ENCODE results near the gene MUC20.
"Not testable (repeated sequence)": the region's sequence is repeated elsewhere in the genome, so short reads cannot be mapped to it uniquely, and the experiment has no call there.

Gene MUC20

DNA sequence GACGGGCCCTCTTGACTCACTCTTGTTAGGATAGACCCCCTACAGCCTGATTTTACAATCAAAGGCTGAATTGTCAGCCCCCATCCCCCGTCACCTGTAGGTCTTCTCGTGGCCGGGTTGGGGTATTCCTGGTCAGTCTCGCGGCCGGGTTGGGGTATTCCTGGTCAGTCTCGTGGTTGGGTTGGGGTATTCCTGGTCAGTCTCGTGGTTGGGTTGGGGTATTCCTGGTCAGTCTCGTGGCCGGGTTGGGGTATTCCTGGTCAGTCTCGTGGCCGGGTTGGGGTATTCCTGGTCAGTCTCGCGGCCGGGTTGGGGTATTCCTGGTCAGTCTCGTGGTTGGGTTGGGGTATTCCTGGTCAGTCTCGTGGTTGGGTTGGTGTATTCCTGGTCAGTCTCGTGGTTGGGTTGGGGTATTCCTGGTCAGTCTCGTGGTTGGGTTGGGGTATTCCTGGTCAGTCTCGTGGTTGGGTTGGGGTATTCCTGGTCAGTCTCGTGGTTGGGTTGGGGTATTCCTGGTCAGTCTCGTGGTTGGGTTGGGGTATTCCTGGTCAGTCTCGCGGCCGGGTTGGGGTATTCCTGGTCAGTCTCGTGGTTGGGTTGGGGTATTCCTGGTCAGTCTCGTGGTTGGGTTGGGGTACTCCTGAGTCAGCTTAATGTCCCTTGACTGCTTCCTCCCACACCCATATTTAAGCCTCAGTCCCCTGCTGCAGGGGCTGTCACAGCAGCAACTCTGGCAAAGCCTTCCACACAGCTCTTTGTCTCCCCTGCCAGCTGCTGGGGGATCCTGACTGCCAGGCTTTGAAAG, 50.3 kb downstream of the MUC20 start:
- peak; percentile 26 for DNase-seq

DNA sequence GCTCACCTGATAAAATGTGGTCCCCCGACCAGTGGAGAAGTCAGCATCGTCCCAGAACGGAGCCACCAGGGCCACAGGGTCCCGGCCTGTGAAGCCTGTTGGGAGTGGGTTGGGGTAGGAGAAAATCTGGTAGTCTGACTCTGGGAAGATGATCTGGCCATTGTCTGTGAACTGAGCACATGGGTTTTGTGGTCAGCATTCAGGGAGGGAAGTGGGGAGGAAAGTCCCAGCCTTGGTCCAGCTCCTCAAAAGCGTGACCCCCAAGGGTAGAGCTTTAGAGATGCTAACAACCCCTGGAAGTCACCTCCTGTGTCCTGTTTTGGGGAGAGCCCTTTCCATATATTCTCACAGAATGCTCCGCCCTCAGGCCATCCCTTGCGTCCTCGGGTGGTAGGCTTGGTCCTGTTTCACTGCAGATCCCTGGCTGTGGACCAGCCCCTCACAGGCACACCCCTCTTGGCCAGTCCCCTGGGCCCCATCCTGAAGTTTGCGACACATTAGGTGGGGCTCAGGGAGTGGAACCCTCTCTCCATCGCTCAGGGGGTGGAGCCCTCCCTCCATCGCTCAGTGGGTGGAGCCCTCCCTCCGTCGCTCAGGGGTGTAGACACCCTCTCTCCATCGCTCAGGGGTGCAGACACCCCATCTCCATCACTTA, 51.0 kb downstream of the MUC20 start:
- peak; percentile 9 for DNase-seq

DNA sequence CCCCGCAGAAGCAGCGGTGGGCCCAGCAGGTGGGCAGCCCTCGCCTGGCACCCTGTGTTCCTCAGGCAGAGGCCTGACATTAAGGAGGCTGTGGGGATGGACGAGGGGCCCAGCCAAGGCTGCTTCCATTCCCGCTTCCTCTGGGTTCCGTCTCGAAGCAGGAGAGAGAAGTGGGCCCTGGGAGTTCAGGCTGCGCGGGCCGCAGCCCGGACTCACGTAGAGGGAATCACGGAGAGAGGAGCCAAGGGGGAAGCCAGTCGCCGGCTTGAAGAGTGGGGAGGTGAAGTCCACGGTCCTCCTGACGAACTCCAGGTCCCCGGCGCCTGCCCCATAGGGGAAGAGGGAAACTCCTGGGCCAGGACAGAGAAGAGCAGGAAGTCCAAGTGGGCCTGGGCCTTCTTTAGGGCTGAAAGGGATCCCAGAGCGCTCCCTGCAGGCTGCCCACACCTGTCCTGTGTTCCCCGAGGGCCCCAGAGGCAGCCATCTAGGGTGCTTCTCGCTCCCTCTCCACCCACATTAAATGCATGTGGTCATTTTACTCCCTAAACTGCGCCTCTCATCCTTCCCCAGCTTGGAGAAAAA, 53.3 kb downstream of the MUC20 start:
- no peak for DNase-seq

DNA sequence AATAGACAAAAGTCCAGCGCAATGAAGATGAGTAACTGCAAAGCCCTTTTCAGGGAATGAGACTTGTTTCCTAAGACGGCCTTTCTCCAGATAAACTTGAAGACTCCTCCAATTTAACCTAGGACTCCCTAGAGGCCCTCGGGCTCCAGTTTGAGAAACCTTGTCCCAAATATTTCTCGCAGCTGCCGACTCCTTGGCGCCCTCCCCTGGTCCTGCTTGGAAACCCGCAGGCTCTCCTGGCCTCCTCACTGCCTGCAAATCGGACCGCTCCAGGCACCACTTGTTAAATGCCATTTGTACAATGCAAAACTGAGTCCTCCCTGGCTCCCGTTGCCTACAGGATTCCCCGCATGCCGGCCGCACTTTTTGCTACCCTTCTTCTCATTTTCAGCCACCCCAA, 54.1 kb downstream of the MUC20 start:
- DNase-seq = no peak

DNA sequence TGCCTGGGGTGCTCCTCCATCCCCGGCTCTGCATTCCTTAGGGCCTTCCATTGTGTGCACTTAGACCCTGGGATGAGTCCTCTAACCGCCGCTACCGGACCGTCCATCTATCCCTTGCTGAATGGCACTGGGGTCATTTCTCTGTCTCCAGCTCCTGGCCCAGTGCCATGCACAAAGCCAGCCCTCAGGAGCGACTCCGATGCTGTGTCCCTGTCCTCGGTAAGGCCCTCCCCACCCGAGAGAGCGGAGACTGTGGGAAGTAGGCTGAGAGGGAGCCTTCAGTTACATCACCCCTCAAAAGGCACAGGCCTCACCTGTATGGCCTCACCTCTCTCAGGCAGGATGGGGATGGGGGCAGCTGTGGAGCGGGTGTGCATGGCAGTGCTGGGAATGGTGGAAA, 57.2 kb downstream of the MUC20 start:
- DNase-seq = no peak

DNA sequence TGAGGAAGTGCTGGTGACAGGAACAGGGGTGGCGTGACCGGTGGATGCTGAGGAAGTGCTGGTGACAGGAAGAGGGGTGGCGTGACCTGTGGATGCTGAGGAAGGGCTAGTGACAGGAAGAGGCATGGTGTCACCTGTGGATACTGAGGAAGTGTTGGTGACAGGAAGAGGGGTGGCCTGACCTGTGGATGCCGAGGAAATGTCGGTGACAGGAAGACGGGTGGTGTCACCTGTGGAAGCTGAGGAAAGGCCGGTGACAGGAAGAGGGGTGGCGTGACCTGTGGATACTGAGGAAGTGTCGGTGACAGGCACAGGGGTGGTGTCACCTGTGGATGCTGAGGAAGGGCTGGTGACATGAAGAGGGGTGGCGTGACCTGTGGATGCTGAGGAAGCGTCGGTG, 60.5 kb downstream of the MUC20 start:
- DNase-seq = not testable (repeated sequence)
